ENCODE measurements around the gene LCN10. TPM values are rescaled to one million over a fixed set of nuclear protein-coding genes. Genes with fewer than 3 reads are reported as not detected.

Gene LCN10
- total RNA-seq, 2 donors from 2014 or later = 0.91 to 1.1 TPM

- H3K9me3 Mint-ChIP-seq = no peaks in the 10 kb centered on the region
- 92 to 94% methylated on average over 19 to 24 of the region's 24 CpGs for WGBS, 2 experiments (ENCODE audit: insufficient coverage in 1 of 2, insufficient read length in 1 of 2)
- no peak overlapping the region for H3K4me3 Mint-ChIP-seq
- no peak for TF ChIP-seq CTCF (conservative IDR thresholded peaks at IDR 0.05)
- H3K27me3 Mint-ChIP-seq (ENCODE audit: insufficient read depth) = no peaks in the 10 kb centered on the region
- peaks cover 18% of the 10 kb centered on the region for H3K36me3 Mint-ChIP-seq (ENCODE audit: low read depth)
- peaks cover under 1% of the 10 kb centered on the region for H3K4me1 Mint-ChIP-seq
- H3K27ac ChIP-seq (ENCODE audit: low read depth, low read length) = no peak overlapping the region
- no peaks in the 10 kb centered on the region for H3K9me3 ChIP-seq (ENCODE audit: control insufficient read depth, low read length)
- no peaks in the 10 kb centered on the region for H3K27me3 ChIP-seq (ENCODE audit: control insufficient read depth, insufficient read depth, low read length, poor library complexity, severe bottlenecking)
- H3K36me3 ChIP-seq (ENCODE audit: control insufficient read depth, insufficient read depth, low read length) = peaks cover 12% of the 10 kb centered on the region
- no peak overlapping the region for H3K9ac ChIP-seq (ENCODE audit: extremely low read depth, low read length, poor library complexity, severe bottlenecking)
- no peaks in the 10 kb centered on the region for H3K4me1 ChIP-seq (ENCODE audit: control insufficient read depth, insufficient read depth, low read length)
- H3K4me3 ChIP-seq (ENCODE audit: low read length) = no peak overlapping the region
- no peak for DNase-seq
- H3K27ac Mint-ChIP-seq = no peak overlapping the region
Measured at GRCh38 chr9:136719195-136719880, 23.4 kb downstream of the LCN10 start.

GRCh38 chr9:136718345-136719194, 24.2 kb downstream of the LCN10 start:
- no peaks in the 10 kb centered on the region for H3K4me1 ChIP-seq (ENCODE audit: control insufficient read depth, insufficient read depth, low read length)
- peak overlapping the region; percentile 74 for H3K27ac Mint-ChIP-seq
- H3K4me1 Mint-ChIP-seq = no peaks in the 10 kb centered on the region
- no peak for DNase-seq
- H3K27me3 ChIP-seq (ENCODE audit: control insufficient read depth, insufficient read depth, low read length, poor library complexity, severe bottlenecking) = no peaks in the 10 kb centered on the region
- no peaks in the 10 kb centered on the region for H3K9me3 Mint-ChIP-seq
- no peaks in the 10 kb centered on the region for H3K9me3 ChIP-seq (ENCODE audit: control insufficient read depth, low read length)
- H3K36me3 ChIP-seq (ENCODE audit: control insufficient read depth, insufficient read depth, low read length) = peaks cover 4% of the 10 kb centered on the region
- no peak overlapping the region for H3K9ac ChIP-seq (ENCODE audit: extremely low read depth, low read length, poor library complexity, severe bottlenecking)
- no peaks in the 10 kb centered on the region for H3K27me3 Mint-ChIP-seq (ENCODE audit: insufficient read depth)
- peaks cover 10% of the 10 kb centered on the region for H3K36me3 Mint-ChIP-seq (ENCODE audit: low read depth)
- H3K4me3 Mint-ChIP-seq = no peak overlapping the region
- no peak for TF ChIP-seq CTCF (conservative IDR thresholded peaks at IDR 0.05)
- no peak overlapping the region for H3K27ac ChIP-seq (ENCODE audit: low read depth, low read length)
- 94 to 97% methylated on average over 10 to 20 of the region's 20 CpGs for WGBS, 2 experiments (ENCODE audit: insufficient coverage in 1 of 2, insufficient read length in 1 of 2)
- no peak overlapping the region for H3K4me3 ChIP-seq (ENCODE audit: low read length)

GRCh38 chr9:136717399-136717798, 25.3 kb downstream of the LCN10 start:
- no peak overlapping the region for H3K4me3 Mint-ChIP-seq
- H3K4me1 ChIP-seq (ENCODE audit: control insufficient read depth, insufficient read depth, low read length) = no peaks in the 10 kb centered on the region
- H3K27ac Mint-ChIP-seq = no peak overlapping the region
- no peaks in the 10 kb centered on the region for H3K36me3 ChIP-seq (ENCODE audit: control insufficient read depth, insufficient read depth, low read length)
- no peaks in the 10 kb centered on the region for H3K9me3 Mint-ChIP-seq
- 89 to 98% methylated on average over 10 to 16 of the region's 16 CpGs for WGBS, 2 experiments (ENCODE audit: insufficient coverage in 1 of 2, insufficient read length in 1 of 2)
- no peak overlapping the region for H3K4me3 ChIP-seq (ENCODE audit: low read length)
- TF ChIP-seq CTCF (conservative IDR thresholded peaks at IDR 0.05) = no peak
- no peak for DNase-seq
- no peaks in the 10 kb centered on the region for H3K27me3 Mint-ChIP-seq (ENCODE audit: insufficient read depth)
- H3K9me3 ChIP-seq (ENCODE audit: control insufficient read depth, low read length) = no peaks in the 10 kb centered on the region
- H3K9ac ChIP-seq (ENCODE audit: extremely low read depth, low read length, poor library complexity, severe bottlenecking) = no peak overlapping the region
- H3K4me1 Mint-ChIP-seq = no peaks in the 10 kb centered on the region
- no peaks in the 10 kb centered on the region for H3K27me3 ChIP-seq (ENCODE audit: control insufficient read depth, insufficient read depth, low read length, poor library complexity, severe bottlenecking)
- H3K27ac ChIP-seq (ENCODE audit: low read depth, low read length) = no peak overlapping the region
- H3K36me3 Mint-ChIP-seq (ENCODE audit: low read depth) = peaks cover 9% of the 10 kb centered on the region
